ENCODE measurements around the gene ELAC1. TPM values are rescaled to one million over a fixed set of nuclear protein-coding genes. Genes with fewer than 3 reads are reported as not detected.
"Not testable (repeated sequence)": the region's sequence is repeated elsewhere in the genome, so short reads cannot be mapped to it uniquely, and the experiment has no call there.

Gene ELAC1, protein sequence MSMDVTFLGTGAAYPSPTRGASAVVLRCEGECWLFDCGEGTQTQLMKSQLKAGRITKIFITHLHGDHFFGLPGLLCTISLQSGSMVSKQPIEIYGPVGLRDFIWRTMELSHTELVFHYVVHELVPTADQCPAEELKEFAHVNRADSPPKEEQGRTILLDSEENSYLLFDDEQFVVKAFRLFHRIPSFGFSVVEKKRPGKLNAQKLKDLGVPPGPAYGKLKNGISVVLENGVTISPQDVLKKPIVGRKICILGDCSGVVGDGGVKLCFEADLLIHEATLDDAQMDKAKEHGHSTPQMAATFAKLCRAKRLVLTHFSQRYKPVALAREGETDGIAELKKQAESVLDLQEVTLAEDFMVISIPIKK
- total RNA-seq, result 3.5 TPM

- DNase-seq, result peak; percentile 55
Measured at GRCh38 chr18:50967714-50968661, at the start of gene ELAC1. Gene ELAC1 (plus strand): TSS chr18:50968040. CDS start chr18:50974405, 6,365 bp downstream.

DNA sequence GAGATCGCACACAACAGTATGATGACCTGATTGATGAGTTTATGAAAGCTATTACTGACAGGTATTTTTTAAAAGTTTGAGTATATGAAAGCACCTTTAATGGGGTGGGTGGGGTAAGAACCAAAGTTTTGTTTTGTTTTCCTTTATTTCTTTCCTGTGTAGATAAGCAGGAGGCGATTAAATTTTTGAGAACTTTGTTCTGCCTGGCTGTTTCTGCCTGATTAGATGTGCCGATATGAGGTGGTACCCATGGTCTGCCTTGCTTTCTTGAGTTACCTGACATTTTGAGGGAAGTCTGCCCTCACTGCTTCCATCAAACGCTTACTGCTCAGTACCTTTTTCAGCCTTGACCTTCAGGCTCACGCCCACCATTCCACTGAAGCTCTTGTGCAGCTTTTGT lies 49.7 kb upstream of the ELAC1 start:
- no peak for DNase-seq

DNA sequence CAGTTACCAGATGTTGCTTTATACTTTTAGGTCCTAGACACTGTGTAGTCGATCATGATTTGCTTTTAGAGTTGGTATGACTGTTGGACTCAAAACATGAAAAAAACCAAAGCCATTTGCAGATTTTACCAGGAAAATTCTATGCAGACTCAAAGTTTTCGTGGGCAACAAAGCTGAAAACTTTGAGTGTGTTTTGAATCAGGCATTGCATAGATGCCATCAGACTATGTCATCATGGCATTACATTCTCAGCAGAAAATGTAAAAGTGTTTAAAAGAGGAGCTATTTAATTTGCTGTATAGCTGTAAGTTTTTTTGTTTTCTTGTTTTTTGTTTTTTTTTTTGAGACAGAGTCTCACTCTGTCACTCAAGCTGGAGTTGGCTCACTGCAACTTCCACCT lies 43.5 kb upstream of the ELAC1 start:
- DNase-seq, result no peak

DNA sequence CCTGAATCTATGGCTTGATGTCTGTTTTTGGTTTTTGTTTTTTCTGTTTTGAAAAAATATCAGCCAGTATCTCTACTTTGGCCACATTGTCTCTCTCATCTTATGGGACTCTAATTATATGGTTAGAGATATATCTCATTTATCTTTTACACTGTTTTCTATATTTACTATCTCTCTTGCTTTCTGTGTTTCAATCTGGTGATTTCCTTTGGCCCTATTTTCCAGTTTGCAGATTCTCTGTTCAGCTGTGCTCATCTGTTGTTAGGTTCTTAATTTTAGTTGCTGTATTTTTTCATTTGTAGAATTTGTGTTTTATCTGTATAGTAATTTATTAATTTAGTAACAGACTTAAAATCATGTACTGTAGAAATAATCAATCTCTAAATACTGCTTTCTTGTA lies 41.3 kb upstream of the ELAC1 start:
- no peak for DNase-seq

DNA sequence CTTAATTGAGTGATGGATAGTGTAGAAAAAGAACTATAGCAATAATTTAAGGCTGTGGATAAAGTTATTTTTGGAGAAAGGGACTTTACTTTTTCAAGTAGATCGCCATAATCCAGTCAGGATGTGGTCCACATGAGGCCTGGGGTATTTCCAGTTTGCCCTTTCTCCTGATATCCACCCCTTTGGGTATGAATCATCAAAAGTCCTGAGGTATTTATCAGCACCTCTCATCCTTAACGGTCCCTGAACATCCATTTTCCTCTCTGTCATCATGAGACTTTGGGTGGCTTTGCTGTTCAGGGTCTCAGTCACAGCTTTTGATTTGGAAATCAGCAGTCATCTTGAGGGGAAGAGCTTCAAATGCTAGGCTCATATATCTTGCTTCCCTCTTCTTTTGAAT lies 39.3 kb upstream of the ELAC1 start:
- no peak for DNase-seq

GRCh38 chr18:50933684-50934083 lies 34.2 kb upstream of the ELAC1 start:
- no peak for DNase-seq

GRCh38 chr18:50934545-50935211 lies 33.2 kb upstream of the ELAC1 start:
- no peak for DNase-seq

DNA sequence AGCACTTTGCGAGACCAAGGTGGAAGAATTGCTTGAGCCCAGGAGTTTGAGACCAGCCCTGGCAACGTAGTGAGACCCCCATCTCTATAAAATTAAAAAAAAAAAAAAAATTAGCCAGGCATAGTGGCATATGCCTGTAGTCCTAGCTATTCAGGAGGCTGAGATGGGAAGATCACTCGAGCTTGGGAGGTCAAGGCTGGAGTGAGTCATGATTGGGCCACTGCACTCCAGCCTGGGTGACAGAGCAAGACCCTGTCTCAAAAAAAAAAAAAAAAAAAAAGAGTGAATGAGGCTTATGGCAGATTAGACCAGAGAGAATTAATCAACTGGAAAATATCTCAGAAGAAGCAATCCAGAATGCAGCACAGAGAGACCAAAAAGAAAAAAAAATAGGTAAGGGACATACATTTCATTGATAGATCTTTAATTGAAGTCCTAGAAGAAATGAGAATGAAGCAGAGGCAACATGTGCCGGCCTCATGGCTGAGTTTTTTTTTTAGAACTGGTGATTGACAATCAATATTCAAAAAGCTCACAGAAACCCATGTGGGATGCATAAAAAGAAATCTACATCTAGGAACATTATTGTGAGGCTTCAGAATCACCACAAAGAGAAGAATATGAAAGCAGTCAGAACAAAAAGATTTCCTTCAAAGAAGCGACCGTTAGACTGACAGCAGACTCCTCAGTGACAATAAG lies 32.2 kb upstream of the ELAC1 start:
- DNase-seq, result peak; percentile 2

DNA sequence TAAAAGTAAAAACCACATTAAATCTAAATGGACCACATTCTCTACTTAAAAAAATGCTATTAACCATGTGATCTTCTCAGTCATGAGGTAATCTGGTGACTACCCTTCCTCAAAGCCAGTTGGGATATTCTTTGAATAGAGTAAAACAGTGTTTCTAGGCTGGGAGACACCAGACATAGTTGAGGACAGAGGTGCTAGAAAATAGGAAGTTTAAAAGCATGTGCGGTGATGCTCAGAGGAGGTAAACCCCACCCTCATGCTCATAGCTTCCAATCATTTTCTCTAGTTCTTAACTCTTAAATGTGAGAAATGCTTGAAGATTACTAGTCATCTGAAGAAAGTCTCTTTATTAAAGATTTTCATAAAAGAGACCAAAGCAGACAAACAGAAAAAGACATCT lies 30.7 kb upstream of the ELAC1 start:
- DNase-seq, result no peak

DNA sequence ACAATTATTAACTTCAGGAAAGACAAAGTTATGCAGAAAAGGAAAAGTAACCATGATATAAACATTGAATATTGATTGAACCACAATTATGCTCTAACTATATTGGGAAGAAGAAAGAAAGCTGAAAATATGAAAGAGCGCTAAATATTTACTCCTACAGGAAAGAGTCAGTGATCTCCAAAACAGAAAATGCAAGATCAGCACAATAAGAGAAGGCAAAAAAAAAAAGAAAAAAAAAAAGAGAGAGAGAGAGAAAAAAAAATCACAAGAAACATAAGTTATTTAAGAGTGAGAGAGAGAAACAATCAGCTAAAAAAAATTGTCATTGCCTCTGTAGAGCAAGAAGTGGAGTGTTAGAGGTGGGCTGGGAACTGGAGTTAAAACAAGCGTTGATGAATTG lies 28.9 kb upstream of the ELAC1 start:
- DNase-seq, result no peak

DNA sequence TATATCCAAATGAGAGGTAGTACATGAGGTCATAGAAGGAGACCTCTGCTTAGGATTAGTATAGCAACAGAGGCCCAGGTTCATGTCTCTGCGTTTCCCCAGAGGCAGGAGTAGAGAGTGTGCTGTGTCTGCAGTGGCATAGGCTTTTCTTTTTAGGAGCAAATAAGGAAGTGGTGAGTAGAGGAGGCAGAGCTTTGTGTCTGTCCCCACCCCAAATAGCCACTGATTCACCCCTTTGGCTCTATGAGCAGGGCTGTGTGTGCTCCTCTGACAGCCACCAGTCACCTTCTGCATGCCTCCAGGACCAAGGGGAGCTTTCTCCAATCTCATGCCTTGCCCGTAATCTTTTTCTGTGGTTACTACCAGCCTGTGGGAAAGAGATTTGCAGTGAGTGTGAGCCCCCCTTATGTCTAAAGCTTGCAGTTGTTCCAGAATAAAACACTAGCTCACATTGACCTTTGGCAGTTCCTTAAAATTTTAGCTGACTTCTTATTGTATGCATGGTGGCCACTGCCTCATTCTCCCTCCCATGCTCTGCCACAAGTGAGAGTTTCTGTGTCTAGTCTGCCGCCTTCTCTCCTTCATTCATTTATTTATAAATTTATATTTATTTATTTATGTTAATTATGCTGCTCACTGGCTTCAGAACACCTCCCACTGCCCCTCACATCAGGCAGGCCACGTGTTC lies 23.5 kb upstream of the ELAC1 start:
- no peak for DNase-seq

DNA sequence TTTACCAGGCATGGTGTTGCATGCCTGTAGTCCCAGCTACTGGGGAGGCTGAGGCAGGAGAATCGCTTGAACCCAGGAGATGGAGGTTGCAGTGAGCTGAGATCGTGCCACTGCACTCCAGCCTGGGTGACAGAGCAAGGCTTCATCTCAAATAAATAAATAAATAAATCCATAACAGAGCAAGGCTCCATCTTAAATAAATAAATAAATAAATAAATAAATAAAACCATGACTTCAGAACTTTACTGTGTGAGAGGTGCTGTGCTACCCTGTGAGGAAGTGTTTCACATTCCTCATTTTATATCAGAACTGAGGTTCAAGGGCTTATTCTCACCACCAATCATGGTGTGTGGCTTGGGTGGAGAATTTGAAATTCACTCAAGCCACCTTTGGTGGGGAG lies 21.9 kb upstream of the ELAC1 start:
- DNase-seq, result not testable (repeated sequence)

GRCh38 chr18:50947899-50948298 lies 19.9 kb upstream of the ELAC1 start:
- no peak for DNase-seq

GRCh38 chr18:50949185-50949584 lies 18.7 kb upstream of the ELAC1 start:
- DNase-seq, result no peak

DNA sequence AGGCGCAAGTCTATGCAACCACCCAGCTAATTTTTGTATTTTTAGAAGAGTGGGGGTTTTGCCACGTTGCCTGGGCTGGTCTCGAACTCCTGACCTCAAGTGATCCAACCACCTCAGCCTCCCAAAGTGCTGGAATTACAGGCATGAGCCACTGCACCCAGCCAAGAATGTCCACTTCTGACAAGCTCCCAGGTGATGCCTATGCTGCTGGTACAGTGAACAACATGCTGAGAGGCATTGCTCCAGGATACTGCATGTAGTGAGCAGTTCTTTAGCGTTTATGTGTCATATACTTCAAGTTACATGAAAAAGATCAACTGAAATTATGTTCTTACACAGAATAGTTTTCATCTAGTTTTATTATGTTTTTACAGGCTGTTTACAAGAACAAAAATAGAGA lies 17.2 kb upstream of the ELAC1 start:
- DNase-seq, result no peak

- DNase-seq, result no peak
Measured at GRCh38 chr18:50953822-50954221, 14.0 kb upstream of the ELAC1 start.

DNA sequence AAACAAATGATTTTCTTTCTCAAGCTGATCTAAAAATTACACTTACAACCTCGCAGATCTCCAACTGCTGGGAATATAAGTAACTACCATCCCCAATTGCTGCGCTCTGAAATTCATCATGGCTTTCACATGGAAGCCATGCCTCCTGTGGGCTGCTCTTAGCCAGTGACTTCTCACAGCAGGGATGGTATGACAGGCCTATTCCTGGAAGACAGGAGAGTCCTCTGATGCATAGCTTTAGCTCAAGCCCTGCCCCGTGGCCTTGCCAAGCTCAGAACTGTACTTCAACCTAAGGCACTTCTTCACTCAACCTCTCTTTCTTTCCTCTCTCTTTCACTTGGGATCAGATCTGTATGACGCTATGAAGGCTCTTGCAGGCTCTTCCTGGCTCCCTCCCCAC lies 12.6 kb upstream of the ELAC1 start:
- no peak for DNase-seq

DNA sequence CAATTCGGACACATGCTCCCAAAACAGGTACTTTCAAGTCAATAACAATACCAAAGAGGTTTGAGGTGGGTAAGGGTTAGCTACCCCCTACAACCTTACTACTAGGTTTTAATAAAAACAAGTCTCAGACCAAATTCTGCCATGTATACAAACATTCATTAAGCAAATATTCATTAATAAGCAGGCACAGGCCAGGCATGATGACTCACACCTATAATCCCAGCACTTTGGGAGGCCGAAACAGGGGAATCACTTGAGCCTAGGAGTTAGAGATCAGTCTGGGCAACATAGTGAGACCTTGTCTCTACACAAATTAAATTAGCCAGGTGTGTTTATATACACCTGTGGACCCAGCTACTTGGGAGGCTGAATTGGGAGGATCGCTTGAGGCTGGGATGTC lies 11.7 kb upstream of the ELAC1 start:
- DNase-seq, result no peak

GRCh38 chr18:50961974-50962373 lies 5.9 kb upstream of the ELAC1 start:
- DNase-seq, result no peak

GRCh38 chr18:50969448-50969847 lies 1.6 kb downstream of the ELAC1 start:
- no peak for DNase-seq

DNA sequence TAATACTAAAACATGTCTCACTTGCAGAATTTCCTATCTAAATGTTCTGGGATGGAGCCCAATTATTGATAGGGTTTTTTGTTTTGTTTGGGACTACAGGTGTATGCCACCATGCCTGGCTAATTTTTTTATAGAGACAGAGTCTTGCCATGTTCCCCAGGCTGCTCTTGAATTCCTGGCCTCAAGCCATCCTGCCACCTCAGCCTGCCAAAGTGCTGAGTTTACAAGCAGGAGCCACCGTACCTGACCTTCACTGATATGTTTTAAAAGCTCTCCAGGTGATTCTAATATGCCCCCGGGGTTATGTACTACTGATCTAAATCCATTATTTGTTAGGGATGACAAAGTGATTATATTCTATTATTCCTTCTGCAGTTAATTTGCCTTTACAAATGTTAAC lies 2.2 kb downstream of the ELAC1 start:
- no peak for DNase-seq

DNA sequence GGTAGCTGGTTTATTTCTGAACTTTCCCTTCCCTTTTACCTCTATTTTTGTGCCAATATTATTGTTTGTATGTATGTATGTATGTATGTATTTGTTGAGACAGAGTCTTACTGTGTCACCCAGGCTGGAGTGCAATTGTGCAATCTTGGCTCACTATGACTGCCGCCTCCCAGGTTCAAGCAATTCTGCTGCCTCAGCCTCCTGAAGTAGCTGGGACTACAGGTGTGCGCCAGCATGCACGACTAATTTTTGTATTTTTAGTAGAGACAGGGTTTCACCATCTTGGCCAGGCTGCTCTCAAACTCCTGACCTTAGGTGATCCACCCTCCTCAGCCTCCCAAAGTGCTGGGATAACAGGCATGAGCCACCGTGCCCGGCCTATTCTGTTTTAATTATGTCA lies 4.6 kb downstream of the ELAC1 start:
- not testable (repeated sequence) for DNase-seq

All from skin of body (tissue), 2 donors.